Ectodermal cell (in vitro differentiated cells): ENCODE results near the gene ITPKB.

Experiments used
- H3K27ac ChIP-seq: 2 replicates; pipeline ENCODE4 v1.7.0; 2013; ENCODE audit warnings: mild to moderate bottlenecking, low read depth, low read length; ENCODE audit not compliant: insufficient read depth, poor library complexity, severe bottlenecking
- H3K27me3 ChIP-seq: 2 replicates; pipeline ENCODE4 v1.7.0; 2013; ENCODE audit warnings: mild to moderate bottlenecking, low read length; ENCODE audit not compliant: insufficient read depth, control insufficient read depth, poor library complexity, severe bottlenecking
- H3K36me3 ChIP-seq: one replicate; pipeline ENCODE4 v1.7.0; 2013; ENCODE audit warnings: low read length; ENCODE audit not compliant: control insufficient read depth, insufficient read depth
- H3K4me1 ChIP-seq: one replicate; pipeline ENCODE4 v1.7.0; 2013; ENCODE audit warnings: low read length; ENCODE audit not compliant: control insufficient read depth, insufficient read depth
- H3K4me3 ChIP-seq: 2 replicates; pipeline ENCODE4 v1.7.0; 2013; ENCODE audit warnings: low read depth, low read length, control low read depth; ENCODE audit not compliant: insufficient read depth
- H3K9me3 ChIP-seq: 2 replicates; pipeline ENCODE4 v1.7.0; 2013; ENCODE audit warnings: mild to moderate bottlenecking, low read length, moderate library complexity; ENCODE audit not compliant: control insufficient read depth
- WGBS, 2 experiments: methylation state at CpG; one replicate each; pipeline ENCODE4 v1.1.7; 2013; ENCODE audit warnings: missing lambda C conversion rate in 2 of 2; 5-methylcytosine and 5-hydroxymethylcytosine counted together

Gene ITPKB

DNA sequence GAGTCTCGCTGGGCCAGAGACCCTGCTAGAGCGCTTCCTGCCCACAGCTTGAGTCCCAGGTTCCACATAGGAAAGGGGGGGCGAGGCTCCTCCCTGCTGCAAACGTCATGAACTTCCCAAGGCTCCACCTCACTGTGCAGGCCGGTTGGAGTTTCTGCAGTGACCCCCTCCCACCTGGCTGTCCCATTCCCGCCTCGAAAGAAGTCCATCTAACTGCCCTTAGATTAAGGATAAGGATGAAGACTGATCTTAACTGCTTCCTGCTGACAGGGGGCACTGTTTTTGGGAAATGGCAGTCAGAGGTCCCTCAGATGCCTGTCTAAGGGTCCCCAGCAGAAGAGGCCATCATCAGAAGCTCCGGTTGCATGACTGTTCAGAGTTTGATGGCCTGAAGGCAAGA, 127.8 kb downstream of the ITPKB start:
- WGBS, 2 experiments: 74 to 77% methylated on average over 8 of the region's 8 CpGs
- H3K27me3 ChIP-seq: no peaks in the 10 kb centered on the region

GRCh38 chr1:226610671-226611070, 128.4 kb downstream of the ITPKB start:
- H3K27me3 ChIP-seq: no peaks in the 10 kb centered on the region
- WGBS, 2 experiments: 93 to 94% methylated on average over 7 of the region's 7 CpGs
- no peaks in the 10 kb centered on the region for H3K9me3 ChIP-seq
- no peaks in the 10 kb centered on the region for H3K36me3 ChIP-seq
- no peak overlapping the region for H3K4me3 ChIP-seq
- H3K27ac ChIP-seq: no peak overlapping the region
- peaks cover 22% of the 10 kb centered on the region for H3K4me1 ChIP-seq

More for the DNA sequence above, 127.8 kb downstream of the ITPKB start:
- H3K4me1 ChIP-seq: peaks cover 18% of the 10 kb centered on the region
- H3K9me3 ChIP-seq: no peaks in the 10 kb centered on the region
- no peak overlapping the region for H3K27ac ChIP-seq
- no peaks in the 10 kb centered on the region for H3K36me3 ChIP-seq
- H3K4me3 ChIP-seq: no peak overlapping the region

- Histone ChIP-seq H3K27ac (no peak overlapping the region), H3K9me3 (no peaks in the 10 kb centered on the region), H3K4me3 (no peak overlapping the region), H3K4me1 (peaks cover 29% of the 10 kb centered on the region), H3K27me3 (no peaks in the 10 kb centered on the region), H3K36me3 (no peaks in the 10 kb centered on the region)
- WGBS, 2 experiments: 91 to 94% methylated on average over 11 of the region's 11 CpGs
Observed at GRCh38 chr1:226609836-226610455, 129.1 kb downstream of the ITPKB start.

GRCh38 chr1:226608699-226609505, 130.2 kb downstream of the ITPKB start:
- WGBS, 2 experiments: 52 to 54% methylated on average over 18 of the region's 18 CpGs
- H3K36me3 ChIP-seq: no peaks in the 10 kb centered on the region
- no peak overlapping the region for H3K27ac ChIP-seq
- no peaks in the 10 kb centered on the region for H3K9me3 ChIP-seq
- no peak overlapping the region for H3K4me3 ChIP-seq
- no peaks in the 10 kb centered on the region for H3K27me3 ChIP-seq
- peaks cover 39% of the 10 kb centered on the region for H3K4me1 ChIP-seq

DNA sequence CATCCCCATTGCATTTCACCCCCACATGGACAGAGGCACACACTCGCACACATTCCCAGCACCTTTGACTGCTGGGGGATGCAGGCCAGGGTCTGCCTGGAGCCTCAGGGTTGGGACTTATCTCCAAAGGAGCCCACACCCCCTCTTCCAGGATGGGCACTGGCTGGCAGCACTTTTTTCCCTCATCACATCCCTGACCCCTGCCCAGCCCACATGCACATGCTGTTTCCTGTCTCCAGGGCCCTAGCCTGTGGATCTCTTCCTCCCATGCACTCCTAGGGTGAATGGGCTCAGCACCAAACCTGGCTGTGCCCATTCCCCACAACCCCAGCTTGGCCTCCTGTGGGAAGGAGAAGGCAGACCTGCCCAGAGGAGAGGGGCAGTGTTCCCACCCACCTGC, 131.3 kb downstream of the ITPKB start:
- Histone ChIP-seq H3K4me3 (no peak overlapping the region), H3K9me3 (no peaks in the 10 kb centered on the region), H3K27ac (no peak overlapping the region), H3K36me3 (no peaks in the 10 kb centered on the region), H3K27me3 (no peaks in the 10 kb centered on the region), H3K4me1 (peaks cover 45% of the 10 kb centered on the region)
- WGBS, 2 experiments: 83 to 93% methylated on average over 1 of the region's 1 CpG

DNA sequence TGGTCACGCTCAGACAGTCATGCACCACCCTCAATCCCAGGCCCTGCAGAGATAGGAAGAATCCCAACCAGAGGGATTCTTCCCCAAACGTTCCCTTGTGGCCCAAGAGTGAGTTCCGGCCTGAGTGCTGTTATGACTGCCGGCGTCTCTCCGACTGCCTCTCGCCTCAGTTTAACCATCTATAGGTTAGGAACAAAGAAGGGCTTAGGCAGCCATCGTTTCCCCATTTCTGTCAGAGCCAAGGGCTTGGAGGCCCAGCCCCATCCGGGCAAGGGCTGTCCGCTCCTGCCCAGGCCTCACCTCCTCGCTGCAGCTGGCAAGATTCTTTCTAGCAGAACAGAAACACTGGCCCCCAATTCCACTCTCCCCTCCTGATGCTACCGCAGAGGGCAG, 131.8 kb downstream of the ITPKB start:
- H3K4me1 ChIP-seq: peaks cover 50% of the 10 kb centered on the region
- WGBS, 2 experiments: 94% methylated on average over 12 of the region's 12 CpGs
- no peaks in the 10 kb centered on the region for H3K9me3 ChIP-seq
- H3K27ac ChIP-seq: no peak overlapping the region
- no peak overlapping the region for H3K4me3 ChIP-seq
- no peaks in the 10 kb centered on the region for H3K36me3 ChIP-seq
- no peaks in the 10 kb centered on the region for H3K27me3 ChIP-seq

DNA sequence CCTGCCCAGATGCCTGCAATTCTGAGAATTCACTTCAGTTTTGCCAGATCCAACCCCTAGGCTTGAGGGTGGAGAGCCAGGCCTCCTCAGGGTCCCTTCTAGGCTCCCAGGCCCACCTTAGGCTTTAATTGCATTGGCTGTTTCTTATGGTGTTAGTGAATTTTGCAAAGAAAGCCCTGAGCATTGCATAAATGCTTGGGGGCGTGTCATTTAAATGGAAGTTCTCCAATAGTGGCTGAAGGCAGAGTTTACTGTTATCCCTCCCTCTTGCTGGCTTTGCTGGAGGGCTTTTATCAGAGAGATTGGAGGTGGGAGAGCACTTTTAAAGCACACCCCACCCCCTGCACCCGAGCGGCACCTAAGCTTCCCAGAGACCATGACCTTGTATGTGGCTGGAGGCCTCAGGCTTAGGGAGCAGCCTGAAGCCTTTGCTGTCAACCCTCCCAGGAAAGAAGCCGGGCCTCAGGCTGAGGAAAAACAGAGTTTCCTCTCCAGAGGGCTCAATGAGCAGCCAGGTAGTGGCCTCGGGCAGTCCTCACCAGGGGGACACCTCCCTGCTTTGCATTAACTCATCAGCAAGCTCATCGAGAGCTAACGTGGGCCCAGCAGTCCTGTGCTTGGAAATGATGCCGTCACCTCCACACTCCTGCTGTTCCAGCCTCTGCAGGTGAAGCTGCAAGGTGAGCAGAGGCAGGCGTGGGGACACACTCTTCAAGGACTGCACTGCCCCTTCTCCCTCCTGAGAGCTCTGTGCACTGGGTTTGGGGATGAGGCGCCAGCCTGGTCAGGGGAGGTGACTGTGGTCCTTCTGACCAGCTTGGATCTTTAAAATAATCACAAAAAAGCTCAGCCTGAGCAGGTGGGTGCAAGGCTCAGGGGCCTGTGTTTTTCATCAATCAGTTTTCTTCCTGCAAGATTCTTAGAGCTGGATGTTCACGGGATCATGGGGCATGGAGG, 132.5 kb downstream of the ITPKB start:
- Histone ChIP-seq H3K4me3 (no peak overlapping the region), H3K9me3 (no peaks in the 10 kb centered on the region), H3K27ac (no peak overlapping the region), H3K27me3 (no peaks in the 10 kb centered on the region), H3K4me1 (peaks cover 50% of the 10 kb centered on the region), H3K36me3 (no peaks in the 10 kb centered on the region)
- WGBS, 2 experiments: 73 to 78% methylated on average over 11 of the region's 11 CpGs

DNA sequence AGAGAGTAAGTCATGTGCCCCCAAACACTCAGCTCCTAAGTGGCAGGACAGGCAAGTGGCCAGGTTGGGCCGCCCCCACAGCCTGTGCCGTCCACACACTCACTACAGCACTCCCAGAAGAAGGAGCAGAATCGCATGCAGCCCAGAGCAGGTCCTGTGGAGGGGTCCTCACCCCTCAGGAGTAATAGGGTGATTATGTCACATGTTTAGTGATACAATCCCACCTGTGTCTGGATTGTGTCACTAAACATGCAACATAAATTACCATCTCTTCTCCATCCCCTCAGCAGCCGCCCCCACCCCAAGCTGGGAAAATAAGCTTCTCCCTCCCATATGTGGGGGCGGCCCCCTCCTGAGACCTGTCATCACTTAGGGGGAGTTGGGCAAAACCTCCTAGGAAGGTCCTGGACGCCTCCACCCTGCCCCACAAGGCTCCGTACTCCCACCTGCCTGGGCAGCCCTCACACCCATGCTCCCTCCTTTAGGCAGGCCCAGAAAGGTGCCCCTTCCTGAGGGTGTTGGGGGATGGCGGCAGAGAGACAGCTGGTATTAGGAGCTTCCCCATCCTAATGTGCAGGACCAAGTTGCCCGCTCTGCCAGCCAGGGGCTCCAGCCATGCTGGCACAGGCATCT, 133.6 kb downstream of the ITPKB start:
- Histone ChIP-seq H3K27me3 (no peaks in the 10 kb centered on the region), H3K4me3 (no peak overlapping the region), H3K36me3 (no peaks in the 10 kb centered on the region), H3K9me3 (no peaks in the 10 kb centered on the region), H3K27ac (no peak overlapping the region), H3K4me1 (peaks cover 48% of the 10 kb centered on the region)
- 88 to 92% methylated on average over 9 of the region's 9 CpGs for WGBS, 2 experiments

GRCh38 chr1:226604560-226605317, 134.3 kb downstream of the ITPKB start:
- WGBS, 2 experiments: 52 to 60% methylated on average over 9 of the region's 9 CpGs
- peaks cover 41% of the 10 kb centered on the region for H3K4me1 ChIP-seq

More at GRCh38 chr1:226604560-226605317, 134.3 kb downstream of the ITPKB start:
- Histone ChIP-seq H3K36me3 (no peaks in the 10 kb centered on the region), H3K9me3 (no peaks in the 10 kb centered on the region), H3K27me3 (no peaks in the 10 kb centered on the region), H3K27ac (peak overlapping the region; percentile 47), H3K4me3 (no peak overlapping the region)
